ENCODE results near the gene ROR2. TPM values are rescaled to one million over a fixed set of nuclear protein-coding genes. Genes with fewer than 3 reads are reported as not detected.
A peak's percentile ranks its signal among the peaks of the same experiment; 100 is the strongest.

Gene ROR2
- total RNA-seq, 2 experiments from 2014 or later, result not detected

- CTCF ChIA-PET, result no interaction called here
- no peak for DNase-seq
- Mint-ChIP-seq H3K4me3 (no peak overlapping the region), H3K9me3 (no peaks in the 10 kb centered on the region), H3K36me3 (ENCODE audit: low read depth) (no peaks in the 10 kb centered on the region), H3K4me1 (ENCODE audit: low read depth) (peaks cover 3% of the 10 kb centered on the region), H3K27me3 (ENCODE audit: low read depth) (peaks cover 17% of the 10 kb centered on the region), H3K27ac (no peak overlapping the region)
- intact Hi-C loops (cut with micrococcal nuclease), result no loop called here
Measured at GRCh38 chr9:91781116-91781515, 168.9 kb downstream of the ROR2 start.

- Mint-ChIP-seq H3K27ac (no peak overlapping the region), H3K4me3 (no peak overlapping the region)
- CTCF ChIA-PET, result no interaction called here
Measured at GRCh38 chr9:91778031-91778430, 172.0 kb downstream of the ROR2 start.

GRCh38 chr9:91777292-91777830 is 172.7 kb downstream of the ROR2 start:
- DNase-seq, result no peak
- H3K27ac Mint-ChIP-seq, result no peak overlapping the region

More at GRCh38 chr9:91778031-91778430, 172.0 kb downstream of the ROR2 start:
- H3K9me3 Mint-ChIP-seq, result no peaks in the 10 kb centered on the region
- H3K36me3 Mint-ChIP-seq (ENCODE audit: low read depth), result no peaks in the 10 kb centered on the region
- intact Hi-C loops (cut with micrococcal nuclease), result no loop called here
- H3K27me3 Mint-ChIP-seq (ENCODE audit: low read depth), result peaks cover 9% of the 10 kb centered on the region
- H3K4me1 Mint-ChIP-seq (ENCODE audit: low read depth), result peaks cover 3% of the 10 kb centered on the region
- no peak for DNase-seq

GRCh38 chr9:91776409-91777291 is 173.4 kb downstream of the ROR2 start:
- Mint-ChIP-seq H3K4me1 (ENCODE audit: low read depth) (no peaks in the 10 kb centered on the region), H3K9me3 (no peaks in the 10 kb centered on the region), H3K4me3 (no peak overlapping the region), H3K27me3 (ENCODE audit: low read depth) (peaks cover 11% of the 10 kb centered on the region), H3K27ac (no peak overlapping the region), H3K36me3 (ENCODE audit: low read depth) (no peaks in the 10 kb centered on the region)
- CTCF ChIA-PET, result interaction anchor here (0.8 to 1.4 kb wide), 5 partner anchors 13 to 31 kb away, joined by 3 read pairs; no protein-coding TSS in a partner anchor
- no peak for DNase-seq
- intact Hi-C loops (cut with micrococcal nuclease), result no loop called here

More at GRCh38 chr9:91777292-91777830, 172.7 kb downstream of the ROR2 start:
- Mint-ChIP-seq H3K36me3 (ENCODE audit: low read depth) (no peaks in the 10 kb centered on the region), H3K9me3 (no peaks in the 10 kb centered on the region), H3K4me3 (no peak overlapping the region), H3K27me3 (ENCODE audit: low read depth) (peaks cover 11% of the 10 kb centered on the region), H3K4me1 (ENCODE audit: low read depth) (peaks cover under 1% of the 10 kb centered on the region)
- intact Hi-C loops (cut with micrococcal nuclease), result no loop called here
- CTCF ChIA-PET, result interaction anchor here (1.0 to 1.3 kb wide), 3 partner anchors 18 to 30 kb away, joined by 3 read pairs; no protein-coding TSS in a partner anchor

- H3K27ac Mint-ChIP-seq, result no peak overlapping the region
- no peaks in the 10 kb centered on the region for H3K4me1 Mint-ChIP-seq (ENCODE audit: low read depth)
- no peak overlapping the region for H3K4me3 Mint-ChIP-seq
- CTCF ChIA-PET, result interaction anchor here (0.8 to 1.4 kb wide), 4 partner anchors 11 to 106 kb away, joined by 3 to 5 read pairs (median 3); no protein-coding TSS in a partner anchor
- peaks cover 11% of the 10 kb centered on the region for H3K27me3 Mint-ChIP-seq (ENCODE audit: low read depth)
- no peak for DNase-seq
- H3K36me3 Mint-ChIP-seq (ENCODE audit: low read depth), result no peaks in the 10 kb centered on the region
- H3K9me3 Mint-ChIP-seq, result no peaks in the 10 kb centered on the region
- intact Hi-C loops (cut with micrococcal nuclease), result loop anchor here (2.0 kb wide), 1 partner anchor 175 kb away; the partner anchor contains the start of gene ROR2
Measured at GRCh38 chr9:91775708-91776028, 174.4 kb downstream of the ROR2 start.

- Mint-ChIP-seq H3K27me3 (ENCODE audit: low read depth) (peaks cover 11% of the 10 kb centered on the region), H3K36me3 (ENCODE audit: low read depth) (no peaks in the 10 kb centered on the region), H3K9me3 (no peaks in the 10 kb centered on the region), H3K4me3 (no peak overlapping the region), H3K27ac (no peak overlapping the region), H3K4me1 (ENCODE audit: low read depth) (no peaks in the 10 kb centered on the region)
- DNase-seq, result peak; percentile 78
- CTCF ChIA-PET, result interaction anchor here (0.8 to 1.3 kb wide), 4 partner anchors 10 to 107 kb away, joined by 3 to 5 read pairs (median 3); no protein-coding TSS in a partner anchor
- intact Hi-C loops (cut with micrococcal nuclease), result loop anchor here (2.0 kb wide), 1 partner anchor 176 kb away; the partner anchor contains the start of gene ROR2
Measured at GRCh38 chr9:91775011-91775707, 174.9 kb downstream of the ROR2 start.

- no peak for DNase-seq
- no peaks in the 10 kb centered on the region for H3K9me3 Mint-ChIP-seq
- H3K27me3 Mint-ChIP-seq (ENCODE audit: low read depth), result peaks cover 14% of the 10 kb centered on the region
- CTCF ChIA-PET, result interaction anchor here (1.5 kb wide), 1 partner anchor 179 kb away, joined by 3 read pairs; no protein-coding TSS in a partner anchor
- H3K36me3 Mint-ChIP-seq (ENCODE audit: low read depth), result no peaks in the 10 kb centered on the region
- intact Hi-C loops (cut with micrococcal nuclease), result no loop called here
- no peak overlapping the region for H3K27ac Mint-ChIP-seq
- H3K4me3 Mint-ChIP-seq, result no peak overlapping the region
- H3K4me1 Mint-ChIP-seq (ENCODE audit: low read depth), result no peaks in the 10 kb centered on the region
Measured at GRCh38 chr9:91773156-91773555, 176.9 kb downstream of the ROR2 start.

GRCh38 chr9:91771864-91772263 is 178.2 kb downstream of the ROR2 start:
- no peaks in the 10 kb centered on the region for H3K9me3 Mint-ChIP-seq
- no peaks in the 10 kb centered on the region for H3K4me1 Mint-ChIP-seq (ENCODE audit: low read depth)
- H3K27me3 Mint-ChIP-seq (ENCODE audit: low read depth), result peaks cover 23% of the 10 kb centered on the region
- H3K4me3 Mint-ChIP-seq, result no peak overlapping the region
- CTCF ChIA-PET, result interaction anchor here (1.0 to 1.6 kb wide), 3 partner anchors 10 to 13 kb away, joined by 6 to 9 read pairs (median 6); no protein-coding TSS in a partner anchor
- no peaks in the 10 kb centered on the region for H3K36me3 Mint-ChIP-seq (ENCODE audit: low read depth)
- no peak overlapping the region for H3K27ac Mint-ChIP-seq
- intact Hi-C loops (cut with micrococcal nuclease), result no loop called here
- no peak for DNase-seq

GRCh38 chr9:91771027-91771426 is 179.0 kb downstream of the ROR2 start:
- CTCF ChIA-PET, result interaction anchor here (1.6 kb wide), 1 partner anchor 12 kb away, joined by 9 read pairs; no protein-coding TSS in a partner anchor
- no peak overlapping the region for H3K27ac Mint-ChIP-seq
- no peak for DNase-seq
- H3K9me3 Mint-ChIP-seq, result no peaks in the 10 kb centered on the region
- H3K4me1 Mint-ChIP-seq (ENCODE audit: low read depth), result no peaks in the 10 kb centered on the region
- H3K36me3 Mint-ChIP-seq (ENCODE audit: low read depth), result no peaks in the 10 kb centered on the region
- H3K4me3 Mint-ChIP-seq, result no peak overlapping the region
- intact Hi-C loops (cut with micrococcal nuclease), result no loop called here
- H3K27me3 Mint-ChIP-seq (ENCODE audit: low read depth), result peaks cover 32% of the 10 kb centered on the region

- Mint-ChIP-seq H3K27ac (no peak overlapping the region), H3K9me3 (no peaks in the 10 kb centered on the region), H3K4me3 (no peak overlapping the region), H3K27me3 (ENCODE audit: low read depth) (peaks cover 33% of the 10 kb centered on the region), H3K4me1 (ENCODE audit: low read depth) (no peaks in the 10 kb centered on the region), H3K36me3 (ENCODE audit: low read depth) (no peaks in the 10 kb centered on the region)
- no peak for DNase-seq
- CTCF ChIA-PET, result no interaction called here
- intact Hi-C loops (cut with micrococcal nuclease), result no loop called here
Measured at GRCh38 chr9:91770229-91770628, 179.8 kb downstream of the ROR2 start.

- H3K9me3 Mint-ChIP-seq, result peaks cover 2% of the 10 kb centered on the region
- DNase-seq, result no peak
- CTCF ChIA-PET, result no interaction called here
- H3K36me3 Mint-ChIP-seq (ENCODE audit: low read depth), result no peaks in the 10 kb centered on the region
- no peak overlapping the region for H3K27ac Mint-ChIP-seq
- intact Hi-C loops (cut with micrococcal nuclease), result no loop called here
- no peaks in the 10 kb centered on the region for H3K4me1 Mint-ChIP-seq (ENCODE audit: low read depth)
- peaks cover 30% of the 10 kb centered on the region for H3K27me3 Mint-ChIP-seq (ENCODE audit: low read depth)
- H3K4me3 Mint-ChIP-seq, result no peak overlapping the region
Measured at GRCh38 chr9:91768977-91769916, 180.8 kb downstream of the ROR2 start.

Measured in activated naive CD4-positive, alpha-beta T cell treated with anti-CD3 and anti-CD28 coated beads for 36 hours (primary cell).